ENCODE data around the gene ZFHX3. TPM values are rescaled to one million over a fixed set of nuclear protein-coding genes. Genes with fewer than 3 reads are reported as not detected.

The ZFHX3 gene
- total RNA-seq, 1 experiment from 2014 or later: 21.8 TPM

DNA sequence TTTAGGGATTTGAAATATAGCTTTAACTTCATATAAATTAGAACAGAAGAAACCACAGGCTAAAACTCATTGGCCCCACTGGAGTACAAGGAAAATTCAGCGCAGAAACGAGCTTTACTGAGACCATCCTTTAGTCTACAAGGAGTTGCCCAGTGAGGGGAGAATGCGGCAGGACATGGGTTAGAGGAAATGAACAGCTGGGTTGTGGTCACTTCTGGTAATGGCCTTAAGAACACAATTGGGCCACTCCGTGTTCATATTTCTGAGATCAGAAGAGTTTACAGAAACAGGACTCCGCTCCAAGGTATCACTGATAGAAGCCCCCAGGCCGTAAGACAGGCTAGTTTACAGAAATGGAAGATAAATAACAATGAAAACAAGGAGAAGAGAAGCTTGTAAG, 188.3 kb downstream of the ZFHX3 start:
- ChIA-PET POLR2A (ENCODE audit: low non-redundant PET) (no interaction called here), CTCF (interaction anchor here (0.5 kb wide), 1 partner anchor 1384 kb away, joined by 4 read pairs; no protein-coding TSS in a partner anchor)
- Histone ChIP-seq H3K27me3 (replicated peaks; ENCODE audit: insufficient read depth, low read depth, low read length, poor library complexity) (no peaks in the 10 kb centered on the region), H3K4me1 (ENCODE audit: insufficient read depth, low read length, poor library complexity, severe bottlenecking) (peaks cover 3% of the 10 kb centered on the region), H3K9me3 (ENCODE audit: low read depth, low read length, poor library complexity, severe bottlenecking) (no peaks in the 10 kb centered on the region), H3K27ac (ENCODE audit: low read depth, low read length, poor library complexity, severe bottlenecking) (no peak overlapping the region), H3K36me3 (ENCODE audit: insufficient read depth, low read length, poor library complexity, severe bottlenecking) (no peaks in the 10 kb centered on the region), H3K4me3 (ENCODE audit: low read depth, low read length, poor library complexity, severe bottlenecking) (no peak overlapping the region)
- intact Hi-C loops (cut with micrococcal nuclease; ENCODE audit: unreplicated experiment): no loop called here
- no peak for DNase-seq (ENCODE audit: low spot score)
- TF ChIP-seq EZH2 (IDR thresholded peaks at IDR 0.05; ENCODE audit: borderline replicate concordance, low read depth, low read length, poor library complexity, severe bottlenecking): no peak
- no peak for TF ChIP-seq CTCF (conservative IDR thresholded peaks at IDR 0.05; ENCODE audit: low read depth, low read length)
- BruUV-seq (replicated peaks): no TSS peak

- DNase-seq (ENCODE audit: low spot score): no peak
- TF ChIP-seq EZH2 (IDR thresholded peaks at IDR 0.05; ENCODE audit: borderline replicate concordance, low read depth, low read length, poor library complexity, severe bottlenecking) (no peak), CTCF (conservative IDR thresholded peaks at IDR 0.05; ENCODE audit: low read depth, low read length) (no peak)
- no peaks in the 10 kb centered on the region for H3K9me3 ChIP-seq (ENCODE audit: low read depth, low read length, poor library complexity, severe bottlenecking)
- ChIA-PET CTCF (no interaction called here), POLR2A (ENCODE audit: low non-redundant PET) (no interaction called here)
- H3K36me3 ChIP-seq (ENCODE audit: insufficient read depth, low read length, poor library complexity, severe bottlenecking): no peaks in the 10 kb centered on the region
- H3K27ac ChIP-seq (ENCODE audit: low read depth, low read length, poor library complexity, severe bottlenecking): no peak overlapping the region
- H3K4me1 ChIP-seq (ENCODE audit: insufficient read depth, low read length, poor library complexity, severe bottlenecking): peaks cover 10% of the 10 kb centered on the region
- H3K27me3 ChIP-seq (replicated peaks; ENCODE audit: insufficient read depth, low read depth, low read length, poor library complexity): no peaks in the 10 kb centered on the region
- no peak overlapping the region for H3K4me3 ChIP-seq (ENCODE audit: low read depth, low read length, poor library complexity, severe bottlenecking)
- no TSS peak for BruUV-seq (replicated peaks)
- intact Hi-C loops (cut with micrococcal nuclease; ENCODE audit: unreplicated experiment): no loop called here
These were observed 189.0 kb downstream of the ZFHX3 start for GRCh38 chr16:72858665-72859493.

- POLR2A ChIA-PET (ENCODE audit: low non-redundant PET): no interaction called here
- no peak overlapping the region for H3K4me3 ChIP-seq (ENCODE audit: low read depth, low read length, poor library complexity, severe bottlenecking)
- no TSS peak for BruUV-seq (replicated peaks)
- TF ChIP-seq EZH2 (IDR thresholded peaks at IDR 0.05; ENCODE audit: borderline replicate concordance, low read depth, low read length, poor library complexity, severe bottlenecking): no peak
- TF ChIP-seq CTCF (conservative IDR thresholded peaks at IDR 0.05; ENCODE audit: low read depth, low read length): no peak
- no peak overlapping the region for H3K27ac ChIP-seq (ENCODE audit: low read depth, low read length, poor library complexity, severe bottlenecking)
- intact Hi-C loops (cut with micrococcal nuclease; ENCODE audit: unreplicated experiment): no loop called here
- CTCF ChIA-PET: interaction anchor here (1.1 to 2.2 kb wide), 2 partner anchors 10 to 26 kb away, joined by 4 to 6 read pairs; no protein-coding TSS in a partner anchor
- no peaks in the 10 kb centered on the region for H3K27me3 ChIP-seq (replicated peaks; ENCODE audit: insufficient read depth, low read depth, low read length, poor library complexity)
- H3K9me3 ChIP-seq (ENCODE audit: low read depth, low read length, poor library complexity, severe bottlenecking): no peaks in the 10 kb centered on the region
- DNase-seq (ENCODE audit: low spot score): no peak
- no peaks in the 10 kb centered on the region for H3K36me3 ChIP-seq (ENCODE audit: insufficient read depth, low read length, poor library complexity, severe bottlenecking)
- H3K4me1 ChIP-seq (ENCODE audit: insufficient read depth, low read length, poor library complexity, severe bottlenecking): peaks cover 10% of the 10 kb centered on the region
These were observed 189.9 kb downstream of the ZFHX3 start for GRCh38 chr16:72857834-72858664.

Data from A673 (cell line).